ENCODE measurements around the gene RBM28.

RBM28 gene

GRCh38 chr7:128335730-128336129 is 8.0 kb downstream of the RBM28 start:
- Histone ChIP-seq H3K4me3 (ENCODE audit: low read length) (no peak overlapping the region), H3K9ac (ENCODE audit: low read length) (no peak overlapping the region), H3K36me3 (ENCODE audit: control insufficient read depth, insufficient read depth, low read length, severe bottlenecking) (peaks cover 89% of the 10 kb centered on the region)

DNA sequence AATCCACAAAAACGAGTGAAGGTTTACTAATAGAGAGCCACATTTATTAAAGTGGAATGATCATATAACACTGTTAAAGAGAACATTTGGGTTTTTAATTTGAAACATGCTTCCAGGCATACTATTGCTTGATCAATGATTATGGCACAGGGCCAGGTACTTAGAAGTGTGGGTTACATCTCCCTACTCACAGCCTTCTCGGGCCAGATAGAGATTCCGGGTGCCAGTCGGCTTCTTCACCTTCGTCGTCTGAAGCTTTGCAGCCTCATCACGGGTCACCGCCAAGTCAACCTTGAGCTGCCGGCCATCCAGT is 19.4 kb downstream of the RBM28 start:
- Histone ChIP-seq H3K9me3 (ENCODE audit: control insufficient read depth, low read length) (no peaks in the 10 kb centered on the region), H3K27me3 (replicated peaks; ENCODE audit: control insufficient read depth, insufficient read depth, low read length) (no peaks in the 10 kb centered on the region), H3K9ac (ENCODE audit: low read length) (peak overlapping the region; percentile 85), H3K36me3 (ENCODE audit: control insufficient read depth, insufficient read depth, low read length, severe bottlenecking) (peaks cover 74% of the 10 kb centered on the region), H3K4me1 (ENCODE audit: control insufficient read depth, insufficient read depth, low read length) (peaks cover 47% of the 10 kb centered on the region), H3K4me3 (ENCODE audit: low read length) (peak overlapping the region; percentile 52)
- no peak for DNase-seq (ENCODE audit: low read depth)

More at GRCh38 chr7:128335730-128336129, 8.0 kb downstream of the RBM28 start:
- no peak for DNase-seq (ENCODE audit: low read depth)
- no peaks in the 10 kb centered on the region for H3K27me3 ChIP-seq (replicated peaks; ENCODE audit: control insufficient read depth, insufficient read depth, low read length)
- H3K9me3 ChIP-seq (ENCODE audit: control insufficient read depth, low read length), result no peaks in the 10 kb centered on the region
- H3K4me1 ChIP-seq (ENCODE audit: control insufficient read depth, insufficient read depth, low read length), result peaks cover 5% of the 10 kb centered on the region

DNA sequence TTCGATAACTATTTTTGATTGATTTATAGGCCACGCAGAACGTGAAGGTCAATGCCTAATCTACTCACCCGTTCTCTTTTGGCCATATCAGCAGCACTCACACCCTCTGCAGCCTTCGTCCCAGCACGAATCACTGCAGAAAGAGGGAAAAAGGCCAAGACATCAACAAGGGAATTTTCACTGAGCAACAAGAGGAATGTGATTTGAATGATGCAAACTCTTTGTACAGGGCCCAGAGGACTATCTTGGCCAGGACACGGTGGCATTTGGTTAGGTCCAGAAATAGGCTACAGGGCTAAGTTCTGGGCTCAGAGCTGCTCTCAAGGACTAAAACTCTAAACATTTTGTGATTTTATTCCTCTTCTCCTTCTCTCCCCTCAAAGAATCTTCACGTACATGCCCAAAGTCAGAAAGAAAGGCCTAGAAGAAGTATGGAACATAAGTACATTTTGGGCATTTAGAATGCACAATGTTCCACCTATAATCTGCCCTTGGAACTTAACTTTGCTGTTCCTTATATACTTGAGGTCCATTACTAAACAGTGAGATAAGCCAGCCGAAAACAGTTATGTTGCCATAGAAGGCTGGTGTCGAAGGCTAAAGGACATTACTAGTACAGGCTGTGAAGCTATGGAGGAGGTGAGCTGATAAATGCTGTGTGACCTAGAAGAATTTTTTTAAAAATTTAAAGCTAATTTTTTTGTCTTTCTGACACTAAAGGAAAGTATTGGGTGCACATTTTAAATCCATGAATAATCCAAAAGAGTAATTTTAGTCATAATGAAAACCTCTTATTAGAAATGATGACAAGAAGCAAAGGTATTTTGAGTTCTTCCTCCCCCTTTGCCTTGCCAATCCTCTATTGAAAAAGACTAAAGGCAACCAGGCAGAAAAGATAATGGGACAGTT is 20.0 kb downstream of the RBM28 start:
- Histone ChIP-seq H3K4me1 (ENCODE audit: control insufficient read depth, insufficient read depth, low read length) (peaks cover 47% of the 10 kb centered on the region), H3K27me3 (replicated peaks; ENCODE audit: control insufficient read depth, insufficient read depth, low read length) (no peaks in the 10 kb centered on the region), H3K4me3 (ENCODE audit: low read length) (peak overlapping the region; percentile 52), H3K9ac (ENCODE audit: low read length) (peak overlapping the region; percentile 85), H3K36me3 (ENCODE audit: control insufficient read depth, insufficient read depth, low read length, severe bottlenecking) (peaks cover 77% of the 10 kb centered on the region), H3K9me3 (ENCODE audit: control insufficient read depth, low read length) (no peaks in the 10 kb centered on the region)
- peak; percentile 38 for DNase-seq (ENCODE audit: low read depth)

DNA sequence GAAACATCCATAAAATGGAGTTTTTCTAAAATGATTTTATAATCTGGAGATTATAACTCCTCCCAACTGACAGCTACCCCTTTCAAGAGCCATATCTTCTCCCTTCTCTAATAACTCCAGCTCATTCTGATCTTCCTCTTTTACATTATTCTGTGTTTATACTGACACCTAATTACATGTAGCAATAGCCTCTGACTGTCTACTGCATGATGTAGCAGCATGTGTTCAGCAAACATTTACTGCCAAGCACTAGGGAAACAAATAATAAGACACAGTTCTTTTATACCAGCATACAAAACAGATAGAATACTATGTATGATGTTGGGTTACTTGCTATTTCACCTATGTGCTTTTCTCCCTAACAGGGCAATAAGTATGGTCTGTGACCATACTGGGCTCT is 20.7 kb downstream of the RBM28 start:
- H3K9ac ChIP-seq (ENCODE audit: low read length), result peak overlapping the region; percentile 85
- H3K9me3 ChIP-seq (ENCODE audit: control insufficient read depth, low read length), result no peaks in the 10 kb centered on the region
- H3K4me3 ChIP-seq (ENCODE audit: low read length), result peak overlapping the region; percentile 52
- H3K4me1 ChIP-seq (ENCODE audit: control insufficient read depth, insufficient read depth, low read length), result peaks cover 47% of the 10 kb centered on the region
- no peaks in the 10 kb centered on the region for H3K27me3 ChIP-seq (replicated peaks; ENCODE audit: control insufficient read depth, insufficient read depth, low read length)
- no peak for DNase-seq (ENCODE audit: low read depth)
- H3K36me3 ChIP-seq (ENCODE audit: control insufficient read depth, insufficient read depth, low read length, severe bottlenecking), result peaks cover 77% of the 10 kb centered on the region

- Histone ChIP-seq H3K4me1 (ENCODE audit: control insufficient read depth, insufficient read depth, low read length) (peaks cover 47% of the 10 kb centered on the region), H3K9me3 (ENCODE audit: control insufficient read depth, low read length) (no peaks in the 10 kb centered on the region), H3K27me3 (replicated peaks; ENCODE audit: control insufficient read depth, insufficient read depth, low read length) (no peaks in the 10 kb centered on the region), H3K36me3 (ENCODE audit: control insufficient read depth, insufficient read depth, low read length, severe bottlenecking) (peaks cover 79% of the 10 kb centered on the region), H3K4me3 (ENCODE audit: low read length) (no peak overlapping the region), H3K9ac (ENCODE audit: low read length) (peak overlapping the region; percentile 85)
- DNase-seq (ENCODE audit: low read depth), result peak; percentile 80
Measured at GRCh38 chr7:128322040-128322643, 21.6 kb downstream of the RBM28 start.

GRCh38 chr7:128321044-128321422 is 22.7 kb downstream of the RBM28 start:
- Histone ChIP-seq H3K9me3 (ENCODE audit: control insufficient read depth, low read length) (no peaks in the 10 kb centered on the region), H3K4me1 (ENCODE audit: control insufficient read depth, insufficient read depth, low read length) (peaks cover 47% of the 10 kb centered on the region), H3K4me3 (ENCODE audit: low read length) (no peak overlapping the region), H3K36me3 (ENCODE audit: control insufficient read depth, insufficient read depth, low read length, severe bottlenecking) (peaks cover 80% of the 10 kb centered on the region), H3K27me3 (replicated peaks; ENCODE audit: control insufficient read depth, insufficient read depth, low read length) (no peaks in the 10 kb centered on the region), H3K9ac (ENCODE audit: low read length) (peak overlapping the region; percentile 85)
- DNase-seq (ENCODE audit: low read depth), result no peak

GRCh38 chr7:128318691-128319090 is 25.0 kb downstream of the RBM28 start:
- no peak for DNase-seq (ENCODE audit: low read depth)
- Histone ChIP-seq H3K36me3 (ENCODE audit: control insufficient read depth, insufficient read depth, low read length, severe bottlenecking) (peaks cover 83% of the 10 kb centered on the region), H3K9me3 (ENCODE audit: control insufficient read depth, low read length) (no peaks in the 10 kb centered on the region), H3K4me3 (ENCODE audit: low read length) (no peak overlapping the region), H3K27me3 (replicated peaks; ENCODE audit: control insufficient read depth, insufficient read depth, low read length) (no peaks in the 10 kb centered on the region), H3K9ac (ENCODE audit: low read length) (no peak overlapping the region), H3K4me1 (ENCODE audit: control insufficient read depth, insufficient read depth, low read length) (peaks cover 25% of the 10 kb centered on the region)

DNA sequence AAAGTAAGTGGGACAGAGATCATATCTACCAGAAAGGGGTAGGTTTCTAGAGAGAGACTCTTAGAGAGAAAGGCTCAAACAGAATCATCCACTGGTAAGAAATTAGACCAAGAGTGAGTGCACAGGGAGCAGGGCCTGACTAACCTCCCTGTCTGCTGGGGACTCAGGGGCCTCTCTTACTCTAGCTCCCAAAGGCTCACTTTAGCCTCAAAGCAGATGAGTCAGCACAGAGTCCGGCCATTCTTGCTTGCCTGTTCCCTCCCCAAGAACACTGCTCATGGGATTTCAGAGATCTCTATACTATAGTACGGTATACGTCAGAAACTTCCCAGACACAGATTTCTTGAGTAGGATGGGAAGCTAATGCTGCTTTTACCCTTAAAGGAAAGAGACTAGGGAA is 32.7 kb downstream of the RBM28 start:
- DNase-seq (ENCODE audit: low read depth), result peak; percentile 26
- Histone ChIP-seq H3K4me1 (ENCODE audit: control insufficient read depth, insufficient read depth, low read length) (peaks cover 16% of the 10 kb centered on the region), H3K27me3 (replicated peaks; ENCODE audit: control insufficient read depth, insufficient read depth, low read length) (no peaks in the 10 kb centered on the region), H3K9me3 (ENCODE audit: control insufficient read depth, low read length) (no peaks in the 10 kb centered on the region), H3K36me3 (ENCODE audit: control insufficient read depth, insufficient read depth, low read length, severe bottlenecking) (peaks cover 92% of the 10 kb centered on the region), H3K4me3 (ENCODE audit: low read length) (no peak overlapping the region), H3K9ac (ENCODE audit: low read length) (no peak overlapping the region)

DNA sequence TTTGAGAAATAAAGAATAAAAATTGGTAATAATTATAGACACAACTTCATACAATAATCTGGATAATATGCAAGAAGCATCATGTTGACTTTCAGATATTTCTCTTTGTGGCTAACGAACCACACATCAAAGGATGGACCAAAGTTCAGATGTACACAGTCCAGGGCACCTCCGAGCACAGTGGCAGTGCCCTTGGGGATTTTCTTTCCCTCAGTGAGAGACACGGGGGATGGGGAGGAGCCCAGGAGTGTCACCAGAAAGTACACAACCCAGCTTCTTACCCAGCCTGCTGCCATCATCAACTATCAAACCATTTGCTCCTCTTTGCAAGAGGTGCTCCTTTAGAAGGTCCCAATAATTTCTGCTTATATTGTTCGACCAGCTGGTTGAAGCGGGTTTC is 33.2 kb downstream of the RBM28 start:
- Histone ChIP-seq H3K27me3 (replicated peaks; ENCODE audit: control insufficient read depth, insufficient read depth, low read length) (no peaks in the 10 kb centered on the region), H3K9ac (ENCODE audit: low read length) (no peak overlapping the region), H3K9me3 (ENCODE audit: control insufficient read depth, low read length) (no peaks in the 10 kb centered on the region), H3K4me1 (ENCODE audit: control insufficient read depth, insufficient read depth, low read length) (peaks cover 21% of the 10 kb centered on the region), H3K36me3 (ENCODE audit: control insufficient read depth, insufficient read depth, low read length, severe bottlenecking) (peaks cover 92% of the 10 kb centered on the region), H3K4me3 (ENCODE audit: low read length) (no peak overlapping the region)
- no peak for DNase-seq (ENCODE audit: low read depth)

- DNase-seq (ENCODE audit: low read depth), result no peak
- peaks cover 88% of the 10 kb centered on the region for H3K36me3 ChIP-seq (ENCODE audit: control insufficient read depth, insufficient read depth, low read length, severe bottlenecking)
- no peaks in the 10 kb centered on the region for H3K27me3 ChIP-seq (replicated peaks; ENCODE audit: control insufficient read depth, insufficient read depth, low read length)
- no peak overlapping the region for H3K4me3 ChIP-seq (ENCODE audit: low read length)
- peaks cover 26% of the 10 kb centered on the region for H3K4me1 ChIP-seq (ENCODE audit: control insufficient read depth, insufficient read depth, low read length)
- H3K9me3 ChIP-seq (ENCODE audit: control insufficient read depth, low read length), result no peaks in the 10 kb centered on the region
- no peak overlapping the region for H3K9ac ChIP-seq (ENCODE audit: low read length)
Measured at GRCh38 chr7:128309976-128310375, 33.7 kb downstream of the RBM28 start.

DNA sequence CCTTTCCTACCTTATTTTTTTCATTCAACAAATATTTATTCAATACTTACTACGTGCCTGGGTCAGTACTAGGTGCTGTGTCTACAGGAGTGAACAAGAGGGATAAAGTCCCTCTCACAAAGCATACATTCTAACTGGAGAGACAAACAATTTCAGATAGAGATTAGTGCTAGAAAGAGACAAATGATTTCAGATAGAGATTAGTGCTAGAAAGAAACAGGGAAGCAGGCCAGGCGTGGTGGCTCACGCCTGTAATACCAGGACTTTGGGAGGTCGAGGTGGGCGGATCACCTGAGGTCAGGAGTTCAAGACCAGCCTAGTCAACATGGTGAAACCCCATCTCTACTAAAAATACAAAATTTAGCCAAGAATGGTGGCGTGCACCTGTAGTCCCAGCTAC is 34.6 kb downstream of the RBM28 start:
- Histone ChIP-seq H3K9ac (ENCODE audit: low read length) (no peak overlapping the region), H3K27me3 (replicated peaks; ENCODE audit: control insufficient read depth, insufficient read depth, low read length) (no peaks in the 10 kb centered on the region), H3K9me3 (ENCODE audit: control insufficient read depth, low read length) (no peaks in the 10 kb centered on the region), H3K4me3 (ENCODE audit: low read length) (no peak overlapping the region), H3K4me1 (ENCODE audit: control insufficient read depth, insufficient read depth, low read length) (peaks cover 32% of the 10 kb centered on the region), H3K36me3 (ENCODE audit: control insufficient read depth, insufficient read depth, low read length, severe bottlenecking) (peaks cover 80% of the 10 kb centered on the region)
- no peak for DNase-seq (ENCODE audit: low read depth)
